ENCODE results near the gene KLK7.

DNA sequence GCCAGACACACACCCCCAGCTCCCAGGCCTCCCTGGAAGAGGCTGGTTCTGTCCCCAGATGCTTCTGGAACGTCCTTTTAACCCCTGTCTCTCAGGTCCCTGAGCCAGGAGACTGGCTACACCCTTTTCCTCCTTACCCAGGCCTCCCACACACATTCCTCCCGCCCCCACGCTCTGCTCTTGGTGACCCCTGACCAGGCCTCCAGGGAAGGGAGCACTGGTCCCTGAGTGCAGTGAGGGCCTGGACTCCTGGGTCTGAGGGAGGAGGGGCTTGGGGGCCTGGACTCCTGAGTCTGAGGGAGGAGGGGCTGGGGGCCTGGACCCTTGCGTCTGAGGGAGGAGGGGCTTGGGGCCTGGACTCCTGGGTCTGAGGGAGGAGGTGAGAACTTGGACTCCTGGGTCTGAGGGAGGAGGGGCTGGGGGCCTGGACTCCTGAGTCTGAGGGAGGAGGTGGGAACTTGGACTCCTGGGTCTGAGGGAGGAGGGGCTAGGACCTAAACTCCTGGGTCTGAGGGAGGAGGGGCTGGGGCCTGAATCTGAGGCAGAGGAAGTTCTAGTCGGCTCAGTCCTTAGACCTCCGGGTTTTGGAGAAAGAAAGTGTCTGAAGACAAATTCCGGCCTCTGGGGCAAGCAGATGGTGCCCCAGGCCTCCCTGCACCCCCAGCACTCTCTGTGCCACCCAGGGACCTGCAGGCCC lies 14.9 kb downstream of the KLK7 start:
- TF ChIP-seq, protein P1, sequence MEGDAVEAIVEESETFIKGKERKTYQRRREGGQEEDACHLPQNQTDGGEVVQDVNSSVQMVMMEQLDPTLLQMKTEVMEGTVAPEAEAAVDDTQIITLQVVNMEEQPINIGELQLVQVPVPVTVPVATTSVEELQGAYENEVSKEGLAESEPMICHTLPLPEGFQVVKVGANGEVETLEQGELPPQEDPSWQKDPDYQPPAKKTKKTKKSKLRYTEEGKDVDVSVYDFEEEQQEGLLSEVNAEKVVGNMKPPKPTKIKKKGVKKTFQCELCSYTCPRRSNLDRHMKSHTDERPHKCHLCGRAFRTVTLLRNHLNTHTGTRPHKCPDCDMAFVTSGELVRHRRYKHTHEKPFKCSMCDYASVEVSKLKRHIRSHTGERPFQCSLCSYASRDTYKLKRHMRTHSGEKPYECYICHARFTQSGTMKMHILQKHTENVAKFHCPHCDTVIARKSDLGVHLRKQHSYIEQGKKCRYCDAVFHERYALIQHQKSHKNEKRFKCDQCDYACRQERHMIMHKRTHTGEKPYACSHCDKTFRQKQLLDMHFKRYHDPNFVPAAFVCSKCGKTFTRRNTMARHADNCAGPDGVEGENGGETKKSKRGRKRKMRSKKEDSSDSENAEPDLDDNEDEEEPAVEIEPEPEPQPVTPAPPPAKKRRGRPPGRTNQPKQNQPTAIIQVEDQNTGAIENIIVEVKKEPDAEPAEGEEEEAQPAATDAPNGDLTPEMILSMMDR (IDR thresholded peaks at IDR 0.05) = no peak
- TF ChIP-seq POLR2A (IDR thresholded peaks at IDR 0.05) = no peak
- TF ChIP-seq EP300 (IDR thresholded peaks at IDR 0.05) = no peak

All from gastroesophageal sphincter (tissue), 3 donors.